HepG2 (cell line): ENCODE data around the gene LRRC8D. TPM values are rescaled to one million over a fixed set of nuclear protein-coding genes. Genes with fewer than 3 reads are reported as not detected.
A peak's percentile ranks its signal among the peaks of the same experiment; 100 is the strongest.

ENCODE experiments used
- BHLHE40 ChIP-seq: IDR thresholded peaks from 2 replicates; pipeline ENCODE4 v1.6.1; 2011; ENCODE audit warnings: low read length, improper control_type of control experiment
- HNRNPL ChIP-seq: fragments of 200-400 bp; formaldehyde crosslinking; IDR thresholded peaks from 2 replicates; pipeline ENCODE4 v1.6.1; 2017; ENCODE audit warnings: mild to moderate bottlenecking, low read depth, low read length
- SETDB1 ChIP-seq: sonication (generic); formaldehyde crosslinking; IDR thresholded peaks from 2 replicates; pipeline ENCODE4 v1.5.1; 2020; ENCODE audit warnings: missing genetic modification reagents, mild to moderate bottlenecking, borderline replicate concordance
- SOX5 ChIP-seq: IDR thresholded peaks from 2 replicates; pipeline ENCODE4 v1.6.1; 2016; ENCODE audit warnings: borderline replicate concordance
- SSRP1 ChIP-seq: IDR thresholded peaks from 2 replicates; pipeline ENCODE4 v1.6.1; 2016; ENCODE audit warnings: control low read depth
- TERF1 ChIP-seq: sonication (generic); formaldehyde crosslinking; IDR thresholded peaks from 2 replicates; pipeline ENCODE4 v1.8.0; 2022; ENCODE audit warnings: mild to moderate bottlenecking, missing genetic modification reagents, moderate library complexity
- YY1 ChIP-seq: IDR thresholded peaks from 2 replicates; pipeline ENCODE4 v1.6.1; 2011; ENCODE audit warnings: low read length, low read depth, moderate library complexity, mild to moderate bottlenecking; ENCODE audit not compliant: insufficient read depth, insufficient replicate concordance
- ZNF253 ChIP-seq: sonication (generic); formaldehyde crosslinking; IDR thresholded peaks from 2 replicates; pipeline ENCODE4 v1.8.0; 2022; ENCODE audit warnings: mild to moderate bottlenecking, missing genetic modification reagents, borderline replicate concordance
- ZNF280D ChIP-seq: sonication (generic); formaldehyde crosslinking; IDR thresholded peaks from 2 replicates; pipeline ENCODE4 v1.5.1; 2020; ENCODE audit warnings: mild to moderate bottlenecking, missing genetic modification reagents
- ZNF30 ChIP-seq: sonication (generic); formaldehyde crosslinking; IDR thresholded peaks from 2 replicates; pipeline ENCODE4 v1.5.0; 2020; ENCODE audit warnings: mild to moderate bottlenecking, missing genetic modification reagents
- ZNF570 ChIP-seq: sonication (generic); formaldehyde crosslinking; IDR thresholded peaks from 2 replicates; pipeline ENCODE4 v1.4.0; 2020; ENCODE audit warnings: mild to moderate bottlenecking, missing genetic modification reagents, borderline replicate concordance
- ZNF672 ChIP-seq: sonication (generic); formaldehyde crosslinking; IDR thresholded peaks from 2 replicates; pipeline ENCODE4 v1.8.1; 2022; ENCODE audit warnings: missing genetic modification reagents
- ZNF720 ChIP-seq: sonication (generic); formaldehyde crosslinking; IDR thresholded peaks from 2 replicates; pipeline ENCODE4 v1.4.0; 2020; ENCODE audit warnings: missing genetic modification reagents
- polyA plus RNA-seq, 8 experiments: library from polyadenylated mRNA; depleted of rRNA in 3 of 8; stranded (reverse) in 7 of 8; unstranded in 1 of 8; fragments of >200 nt; fragmentation: Illumina TruSeq in 4 of 8; extraction: Trizol in 4 of 8; gene quantifications; 2 replicates each; pipeline versions ENCODE4 v1.2.1 to v1.2.3, GENCODE V29; 2011 to 2016; ENCODE audit warnings: low read depth in 4 of 8, missing spikeins in 1 of 8, mixed read lengths in 1 of 8; ENCODE audit not compliant: insufficient read depth in 1 of 8
- total RNA-seq, 5 experiments: library from RNA; depleted of rRNA; stranded (reverse); fragments of >200 nt; fragmentation: Illumina TruSeq; extraction: Trizol; gene quantifications; 2 replicates each; pipeline ENCODE4 v1.2.3, GENCODE V29; 2016; ENCODE audit warnings: low read depth in 1 of 5
- TF ChIP-seq, protein P1 (sequence below): sonication (generic); formaldehyde crosslinking; IDR thresholded peaks from 2 replicates; pipeline ENCODE4 v1.8.1; 2023; ENCODE audit warnings: missing genetic modification reagents, inconsistent platforms, borderline replicate concordance
- TF ChIP-seq, protein P2 (sequence below): sonication (generic); formaldehyde crosslinking; conservative IDR thresholded peaks from 2 replicates; pipeline ENCODE4 v1.4.0; 2020; ENCODE audit warnings: mild to moderate bottlenecking, missing genetic modification reagents, moderate library complexity
- TF ChIP-seq, protein P3 (sequence below): sonication (generic); formaldehyde crosslinking; IDR thresholded peaks from 2 replicates; pipeline ENCODE4 v1.8.0; 2022; ENCODE audit warnings: missing genetic modification reagents, mild to moderate bottlenecking, borderline replicate concordance
- TF ChIP-seq, protein P4 (sequence below): sonication (generic); formaldehyde crosslinking; conservative IDR thresholded peaks from 2 replicates; pipeline ENCODE4 v1.8.0; 2022; ENCODE audit warnings: mild to moderate bottlenecking, moderate library complexity, missing genetic modification reagents

LRRC8D gene
- total and polyA plus RNA-seq, 2 of the 13 experiments (the other 11 are each of a cell fraction or from before 2014, with no cell fraction given): 29.9 to 45.5 TPM

DNA sequence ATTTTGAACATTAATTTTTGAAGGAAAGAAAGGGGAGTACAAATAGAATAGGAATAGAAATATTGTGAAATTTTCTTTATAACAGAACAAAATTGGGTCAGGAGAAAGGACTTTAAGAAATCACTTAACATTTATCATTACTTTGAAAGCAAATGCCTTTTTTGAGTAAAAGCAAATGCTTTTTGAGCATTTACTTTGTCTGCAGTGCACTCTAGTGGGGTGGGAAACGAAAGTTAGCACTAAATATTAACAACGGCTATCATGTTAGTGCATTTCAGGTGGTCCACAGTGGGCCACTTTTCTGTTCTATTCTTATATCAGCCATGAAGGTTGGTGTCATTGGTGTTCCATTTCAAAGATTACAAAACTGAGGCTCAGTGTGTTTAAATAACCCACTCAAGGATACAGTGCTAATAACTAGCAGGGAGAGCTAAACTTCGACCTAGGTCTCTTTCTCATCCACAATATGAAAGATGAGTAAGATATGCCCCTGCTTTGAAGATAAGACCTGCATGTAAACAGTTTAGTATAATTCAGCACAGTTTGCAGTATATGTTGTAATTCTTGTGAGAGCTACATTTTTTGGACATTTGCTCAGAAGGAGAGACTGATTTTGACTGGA is 13.4 kb downstream of the LRRC8D start (continued):
- TF ChIP-seq, protein P1, sequence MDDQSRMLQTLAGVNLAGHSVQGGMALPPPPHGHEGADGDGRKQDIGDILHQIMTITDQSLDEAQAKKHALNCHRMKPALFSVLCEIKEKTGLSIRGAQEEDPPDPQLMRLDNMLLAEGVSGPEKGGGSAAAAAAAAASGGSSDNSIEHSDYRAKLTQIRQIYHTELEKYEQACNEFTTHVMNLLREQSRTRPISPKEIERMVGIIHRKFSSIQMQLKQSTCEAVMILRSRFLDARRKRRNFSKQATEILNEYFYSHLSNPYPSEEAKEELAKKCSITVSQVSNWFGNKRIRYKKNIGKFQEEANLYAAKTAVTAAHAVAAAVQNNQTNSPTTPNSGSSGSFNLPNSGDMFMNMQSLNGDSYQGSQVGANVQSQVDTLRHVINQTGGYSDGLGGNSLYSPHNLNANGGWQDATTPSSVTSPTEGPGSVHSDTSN (CRISPR knock-in tag): no peak
- TF ChIP-seq ZNF253 (CRISPR knock-in tag) (no peak), ZNF570 (CRISPR knock-in tag) (no peak), TERF1 (CRISPR knock-in tag) (no peak), HNRNPL (no peak), BHLHE40 (no peak), SETDB1 (CRISPR knock-in tag) (no peak), ZNF280D (CRISPR knock-in tag) (0 out of 2 replicates have a peak, but pooled peaks have one; percentile 49), ZNF672 (CRISPR knock-in tag) (no peak), ZNF30 (CRISPR knock-in tag) (no peak), YY1 (no peak), SSRP1 (CRISPR knock-in tag) (no peak), SOX5 (CRISPR knock-in tag) (peak; percentile 24; the same call in 1 of the 2 replicates), ZNF720 (CRISPR knock-in tag) (no peak)
- TF ChIP-seq, protein P2, sequence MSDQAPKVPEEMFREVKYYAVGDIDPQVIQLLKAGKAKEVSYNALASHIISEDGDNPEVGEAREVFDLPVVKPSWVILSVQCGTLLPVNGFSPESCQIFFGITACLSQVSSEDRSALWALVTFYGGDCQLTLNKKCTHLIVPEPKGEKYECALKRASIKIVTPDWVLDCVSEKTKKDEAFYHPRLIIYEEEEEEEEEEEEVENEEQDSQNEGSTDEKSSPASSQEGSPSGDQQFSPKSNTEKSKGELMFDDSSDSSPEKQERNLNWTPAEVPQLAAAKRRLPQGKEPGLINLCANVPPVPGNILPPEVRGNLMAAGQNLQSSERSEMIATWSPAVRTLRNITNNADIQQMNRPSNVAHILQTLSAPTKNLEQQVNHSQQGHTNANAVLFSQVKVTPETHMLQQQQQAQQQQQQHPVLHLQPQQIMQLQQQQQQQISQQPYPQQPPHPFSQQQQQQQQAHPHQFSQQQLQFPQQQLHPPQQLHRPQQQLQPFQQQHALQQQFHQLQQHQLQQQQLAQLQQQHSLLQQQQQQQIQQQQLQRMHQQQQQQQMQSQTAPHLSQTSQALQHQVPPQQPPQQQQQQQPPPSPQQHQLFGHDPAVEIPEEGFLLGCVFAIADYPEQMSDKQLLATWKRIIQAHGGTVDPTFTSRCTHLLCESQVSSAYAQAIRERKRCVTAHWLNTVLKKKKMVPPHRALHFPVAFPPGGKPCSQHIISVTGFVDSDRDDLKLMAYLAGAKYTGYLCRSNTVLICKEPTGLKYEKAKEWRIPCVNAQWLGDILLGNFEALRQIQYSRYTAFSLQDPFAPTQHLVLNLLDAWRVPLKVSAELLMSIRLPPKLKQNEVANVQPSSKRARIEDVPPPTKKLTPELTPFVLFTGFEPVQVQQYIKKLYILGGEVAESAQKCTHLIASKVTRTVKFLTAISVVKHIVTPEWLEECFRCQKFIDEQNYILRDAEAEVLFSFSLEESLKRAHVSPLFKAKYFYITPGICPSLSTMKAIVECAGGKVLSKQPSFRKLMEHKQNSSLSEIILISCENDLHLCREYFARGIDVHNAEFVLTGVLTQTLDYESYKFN (CRISPR knock-in tag): 0 out of 2 replicates have a peak, but pooled peaks have one; percentile 11
- TF ChIP-seq, protein P3, sequence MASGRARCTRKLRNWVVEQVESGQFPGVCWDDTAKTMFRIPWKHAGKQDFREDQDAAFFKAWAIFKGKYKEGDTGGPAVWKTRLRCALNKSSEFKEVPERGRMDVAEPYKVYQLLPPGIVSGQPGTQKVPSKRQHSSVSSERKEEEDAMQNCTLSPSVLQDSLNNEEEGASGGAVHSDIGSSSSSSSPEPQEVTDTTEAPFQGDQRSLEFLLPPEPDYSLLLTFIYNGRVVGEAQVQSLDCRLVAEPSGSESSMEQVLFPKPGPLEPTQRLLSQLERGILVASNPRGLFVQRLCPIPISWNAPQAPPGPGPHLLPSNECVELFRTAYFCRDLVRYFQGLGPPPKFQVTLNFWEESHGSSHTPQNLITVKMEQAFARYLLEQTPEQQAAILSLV: no peak
- TF ChIP-seq, protein P4, sequence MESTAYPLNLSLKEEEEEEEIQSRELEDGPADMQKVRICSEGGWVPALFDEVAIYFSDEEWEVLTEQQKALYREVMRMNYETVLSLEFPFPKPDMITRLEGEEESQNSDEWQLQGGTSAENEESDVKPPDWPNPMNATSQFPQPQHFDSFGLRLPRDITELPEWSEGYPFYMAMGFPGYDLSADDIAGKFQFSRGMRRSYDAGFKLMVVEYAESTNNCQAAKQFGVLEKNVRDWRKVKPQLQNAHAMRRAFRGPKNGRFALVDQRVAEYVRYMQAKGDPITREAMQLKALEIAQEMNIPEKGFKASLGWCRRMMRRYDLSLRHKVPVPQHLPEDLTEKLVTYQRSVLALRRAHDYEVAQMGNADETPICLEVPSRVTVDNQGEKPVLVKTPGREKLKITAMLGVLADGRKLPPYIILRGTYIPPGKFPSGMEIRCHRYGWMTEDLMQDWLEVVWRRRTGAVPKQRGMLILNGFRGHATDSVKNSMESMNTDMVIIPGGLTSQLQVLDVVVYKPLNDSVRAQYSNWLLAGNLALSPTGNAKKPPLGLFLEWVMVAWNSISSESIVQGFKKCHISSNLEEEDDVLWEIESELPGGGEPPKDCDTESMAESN: no peak
